ENCODE data around the gene TRAPPC4.
"Not testable (repeated sequence)": the region's sequence is repeated elsewhere in the genome, so short reads cannot be mapped to it uniquely, and the experiment has no call there.

TRAPPC4 gene, protein sequence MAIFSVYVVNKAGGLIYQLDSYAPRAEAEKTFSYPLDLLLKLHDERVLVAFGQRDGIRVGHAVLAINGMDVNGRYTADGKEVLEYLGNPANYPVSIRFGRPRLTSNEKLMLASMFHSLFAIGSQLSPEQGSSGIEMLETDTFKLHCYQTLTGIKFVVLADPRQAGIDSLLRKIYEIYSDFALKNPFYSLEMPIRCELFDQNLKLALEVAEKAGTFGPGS

DNA sequence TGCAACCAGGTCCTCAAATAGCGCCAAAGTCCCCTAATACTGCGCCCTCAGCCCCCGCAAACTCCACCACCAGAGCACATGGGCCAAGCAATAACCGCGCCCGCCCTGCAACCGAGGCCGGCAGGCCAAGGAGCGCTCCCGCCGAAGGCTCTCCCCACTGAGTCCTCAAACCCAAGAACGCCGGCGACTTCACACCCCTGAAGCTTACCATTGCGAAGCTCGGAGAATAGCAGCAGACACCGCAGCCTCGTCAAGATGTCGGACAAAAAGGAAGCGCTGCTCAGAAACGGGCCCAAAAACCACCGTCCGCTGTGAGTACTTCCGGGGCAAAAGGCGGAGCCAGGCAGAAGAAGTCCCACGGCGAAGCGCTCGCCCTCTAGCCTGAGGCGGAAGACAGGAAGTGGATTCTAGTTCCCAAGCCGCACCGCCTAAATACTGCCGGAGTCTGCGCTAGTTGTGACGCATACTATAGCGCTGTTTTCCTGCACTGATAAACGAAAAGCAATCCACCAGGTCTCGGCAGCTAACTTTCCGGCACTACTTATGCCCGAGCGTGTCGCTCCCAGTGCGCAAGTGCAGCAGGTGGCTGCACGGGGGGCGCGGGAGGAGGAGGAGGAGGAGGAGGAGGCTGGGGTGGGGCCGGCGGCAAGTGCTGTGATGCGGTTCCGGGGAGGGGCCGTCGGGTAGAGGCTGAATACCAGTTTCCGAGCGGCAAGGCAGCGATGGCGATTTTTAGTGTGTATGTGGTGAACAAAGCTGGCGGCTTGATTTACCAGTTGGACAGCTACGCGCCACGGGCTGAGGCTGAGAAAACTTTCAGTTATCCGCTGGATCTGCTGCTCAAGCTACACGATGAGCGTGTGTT, at the start of gene TRAPPC4, which contains the start of gene RPS25:
TRAPPC4 (plus strand) TSS at position 693 of the 865 bp plus-strand sequence; CDS start at position 723, 30 bp downstream.
RPS25 (minus strand) TSS at position 270 of the 865 bp plus-strand sequence; CDS start at position 211, 59 bp downstream.
- TF ChIP-seq, protein P1, sequence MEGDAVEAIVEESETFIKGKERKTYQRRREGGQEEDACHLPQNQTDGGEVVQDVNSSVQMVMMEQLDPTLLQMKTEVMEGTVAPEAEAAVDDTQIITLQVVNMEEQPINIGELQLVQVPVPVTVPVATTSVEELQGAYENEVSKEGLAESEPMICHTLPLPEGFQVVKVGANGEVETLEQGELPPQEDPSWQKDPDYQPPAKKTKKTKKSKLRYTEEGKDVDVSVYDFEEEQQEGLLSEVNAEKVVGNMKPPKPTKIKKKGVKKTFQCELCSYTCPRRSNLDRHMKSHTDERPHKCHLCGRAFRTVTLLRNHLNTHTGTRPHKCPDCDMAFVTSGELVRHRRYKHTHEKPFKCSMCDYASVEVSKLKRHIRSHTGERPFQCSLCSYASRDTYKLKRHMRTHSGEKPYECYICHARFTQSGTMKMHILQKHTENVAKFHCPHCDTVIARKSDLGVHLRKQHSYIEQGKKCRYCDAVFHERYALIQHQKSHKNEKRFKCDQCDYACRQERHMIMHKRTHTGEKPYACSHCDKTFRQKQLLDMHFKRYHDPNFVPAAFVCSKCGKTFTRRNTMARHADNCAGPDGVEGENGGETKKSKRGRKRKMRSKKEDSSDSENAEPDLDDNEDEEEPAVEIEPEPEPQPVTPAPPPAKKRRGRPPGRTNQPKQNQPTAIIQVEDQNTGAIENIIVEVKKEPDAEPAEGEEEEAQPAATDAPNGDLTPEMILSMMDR (conservative IDR thresholded peaks at IDR 0.05; ENCODE audit: control insufficient read depth, insufficient read depth, low read depth, low read length), result no peak
- H3K4me3 ChIP-seq (ENCODE audit: control insufficient read depth, low read depth, low read length), result peak within 1 kb of the TSS; percentile 98
- DNase-seq (ENCODE audit: low read depth), result peak; percentile 95

- H3K4me3 ChIP-seq (ENCODE audit: control insufficient read depth, low read depth, low read length); DNase-seq (ENCODE audit: low read depth): not testable (repeated sequence)
Measured at GRCh38 chr11:118969508-118969907, 49.1 kb upstream of the TRAPPC4 start.

GRCh38 chr11:118971646-118972045, 46.9 kb upstream of the TRAPPC4 start, which contains the start of gene FOXR1:
Gene FOXR1 (plus strand): TSS chr11:118971761. CDS start chr11:118971932, 171 bp downstream.
- no peak within 1 kb of the TSS for H3K4me3 ChIP-seq (ENCODE audit: control insufficient read depth, low read depth, low read length)

DNA sequence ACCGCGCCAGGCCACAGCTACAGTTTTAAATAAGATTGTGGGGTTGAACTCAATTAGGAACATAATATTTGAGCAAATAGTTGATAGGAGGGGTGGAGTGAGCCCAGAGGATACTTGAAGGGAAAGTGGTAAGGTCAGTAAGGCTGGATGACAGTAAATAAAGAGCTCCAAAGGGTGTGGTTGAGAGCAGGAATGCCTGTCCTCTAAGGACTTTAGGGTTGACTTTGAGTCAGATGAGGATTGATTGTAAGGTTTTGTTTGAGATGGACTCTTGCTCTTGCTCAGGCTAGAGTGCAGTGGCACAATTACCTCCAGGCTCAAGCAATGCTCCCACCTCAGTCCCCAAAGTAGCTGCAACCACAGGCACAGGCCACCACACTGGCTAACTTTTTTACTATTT, 44.6 kb upstream of the TRAPPC4 start:
- H3K4me3 ChIP-seq (ENCODE audit: control insufficient read depth, low read depth, low read length), result no peak overlapping the region
- TF ChIP-seq, protein P1 (conservative IDR thresholded peaks at IDR 0.05; ENCODE audit: control insufficient read depth, insufficient read depth, low read depth, low read length), result no peak
- DNase-seq (ENCODE audit: low read depth), result no peak

More at GRCh38 chr11:118971646-118972045, 46.9 kb upstream of the TRAPPC4 start, which contains the start of gene FOXR1:
- TF ChIP-seq, protein P1 (conservative IDR thresholded peaks at IDR 0.05; ENCODE audit: control insufficient read depth, insufficient read depth, low read depth, low read length), result no peak
- no peak for DNase-seq (ENCODE audit: low read depth)

DNA sequence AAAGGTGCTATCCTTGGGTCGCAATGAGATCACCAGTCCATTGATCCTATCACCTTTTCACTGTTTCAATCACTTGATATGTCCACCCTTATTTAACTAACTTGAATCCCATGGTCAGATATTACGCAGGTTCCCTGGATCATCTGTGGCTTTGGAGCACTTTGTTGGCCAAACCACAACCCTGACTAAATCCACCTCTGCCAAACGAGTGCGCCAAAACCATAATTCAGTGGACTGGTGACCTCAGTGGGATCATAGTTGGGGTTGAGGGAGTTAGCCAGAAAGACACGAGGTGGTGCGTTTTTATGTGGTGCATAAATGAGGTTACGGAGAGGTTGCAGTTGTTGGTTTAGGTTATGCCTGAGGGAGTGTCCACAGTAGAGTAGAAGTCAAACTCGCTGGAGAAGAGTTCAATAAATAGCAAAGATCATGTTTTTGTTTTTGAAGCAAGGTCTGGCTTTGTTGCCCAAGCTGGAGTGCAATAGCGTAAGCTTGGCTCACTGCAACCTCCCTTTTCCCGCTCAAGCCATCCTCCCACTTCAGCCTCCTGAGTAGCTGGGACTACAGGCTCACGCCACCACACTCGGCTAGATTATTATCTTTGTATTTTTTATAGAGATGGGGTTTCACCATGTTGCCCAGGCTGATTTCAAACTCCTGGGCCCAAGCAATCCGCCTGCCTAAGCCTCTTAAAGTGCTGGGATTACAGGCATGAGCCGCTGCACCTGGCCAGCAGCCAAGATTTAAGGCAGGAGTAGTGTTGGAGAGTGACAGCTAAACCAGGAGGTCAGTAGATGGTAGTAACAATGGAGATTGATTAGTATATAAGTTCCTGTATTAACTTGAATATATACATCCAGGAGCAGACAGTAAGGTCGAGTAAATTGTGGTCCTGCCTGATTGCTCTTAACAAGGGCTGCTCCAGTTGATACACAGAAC, 42.5 kb upstream of the TRAPPC4 start:
- DNase-seq (ENCODE audit: low read depth), result peak; percentile 86
- H3K4me3 ChIP-seq (ENCODE audit: control insufficient read depth, low read depth, low read length), result no peak overlapping the region
- TF ChIP-seq, protein P1 (conservative IDR thresholded peaks at IDR 0.05; ENCODE audit: control insufficient read depth, insufficient read depth, low read depth, low read length), result no peak

- no peak for DNase-seq (ENCODE audit: low read depth)
- no peak overlapping the region for H3K4me3 ChIP-seq (ENCODE audit: control insufficient read depth, low read depth, low read length)
- TF ChIP-seq, protein P1 (conservative IDR thresholded peaks at IDR 0.05; ENCODE audit: control insufficient read depth, insufficient read depth, low read depth, low read length), result no peak
Measured at GRCh38 chr11:118979434-118979833, 39.1 kb upstream of the TRAPPC4 start.
